ENCODE measurements around the gene LDLRAD3.

DNA sequence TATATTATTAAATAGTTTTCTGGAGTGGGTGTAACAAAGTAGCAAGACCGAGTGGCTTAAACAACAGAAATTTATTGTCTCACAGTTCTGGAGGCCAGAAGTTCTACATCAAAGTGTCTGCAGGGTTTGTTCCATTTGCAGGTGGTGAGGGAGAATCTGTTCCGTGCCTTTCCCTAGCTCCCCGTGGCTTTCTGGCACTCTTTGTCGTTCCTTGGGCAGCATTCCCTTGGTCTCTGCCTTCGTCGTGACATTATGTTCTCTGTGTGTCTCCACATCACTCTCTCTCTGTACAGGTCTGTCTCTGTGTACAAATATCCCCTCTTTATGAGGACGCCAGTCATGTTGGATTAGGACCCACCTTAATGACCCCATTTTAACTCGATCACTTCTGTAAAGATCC lies 38.2 kb downstream of the LDLRAD3 start:
- TF ChIP-seq EP300 (IDR thresholded peaks at IDR 0.05), result no peak
- TF ChIP-seq, protein P1, sequence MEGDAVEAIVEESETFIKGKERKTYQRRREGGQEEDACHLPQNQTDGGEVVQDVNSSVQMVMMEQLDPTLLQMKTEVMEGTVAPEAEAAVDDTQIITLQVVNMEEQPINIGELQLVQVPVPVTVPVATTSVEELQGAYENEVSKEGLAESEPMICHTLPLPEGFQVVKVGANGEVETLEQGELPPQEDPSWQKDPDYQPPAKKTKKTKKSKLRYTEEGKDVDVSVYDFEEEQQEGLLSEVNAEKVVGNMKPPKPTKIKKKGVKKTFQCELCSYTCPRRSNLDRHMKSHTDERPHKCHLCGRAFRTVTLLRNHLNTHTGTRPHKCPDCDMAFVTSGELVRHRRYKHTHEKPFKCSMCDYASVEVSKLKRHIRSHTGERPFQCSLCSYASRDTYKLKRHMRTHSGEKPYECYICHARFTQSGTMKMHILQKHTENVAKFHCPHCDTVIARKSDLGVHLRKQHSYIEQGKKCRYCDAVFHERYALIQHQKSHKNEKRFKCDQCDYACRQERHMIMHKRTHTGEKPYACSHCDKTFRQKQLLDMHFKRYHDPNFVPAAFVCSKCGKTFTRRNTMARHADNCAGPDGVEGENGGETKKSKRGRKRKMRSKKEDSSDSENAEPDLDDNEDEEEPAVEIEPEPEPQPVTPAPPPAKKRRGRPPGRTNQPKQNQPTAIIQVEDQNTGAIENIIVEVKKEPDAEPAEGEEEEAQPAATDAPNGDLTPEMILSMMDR (IDR thresholded peaks at IDR 0.05), result no peak

Data from suprapubic skin (tissue), 3 donors.